Thoracic aorta endothelial cell (primary cell): ENCODE results near the gene MFAP3L. TPM values are rescaled to one million over a fixed set of nuclear protein-coding genes. Genes with fewer than 3 reads are reported as not detected.

ENCODE experiments used
- total RNA-seq: library from RNA; depleted of rRNA; stranded (reverse); fragments of >200 nt; gene quantifications from 2 replicates; pipeline ENCODE4 v1.2.3, GENCODE V29; 2012

The MFAP3L gene
- 0.53 and 0.93 TPM in 2 replicates for total RNA-seq

DNA sequence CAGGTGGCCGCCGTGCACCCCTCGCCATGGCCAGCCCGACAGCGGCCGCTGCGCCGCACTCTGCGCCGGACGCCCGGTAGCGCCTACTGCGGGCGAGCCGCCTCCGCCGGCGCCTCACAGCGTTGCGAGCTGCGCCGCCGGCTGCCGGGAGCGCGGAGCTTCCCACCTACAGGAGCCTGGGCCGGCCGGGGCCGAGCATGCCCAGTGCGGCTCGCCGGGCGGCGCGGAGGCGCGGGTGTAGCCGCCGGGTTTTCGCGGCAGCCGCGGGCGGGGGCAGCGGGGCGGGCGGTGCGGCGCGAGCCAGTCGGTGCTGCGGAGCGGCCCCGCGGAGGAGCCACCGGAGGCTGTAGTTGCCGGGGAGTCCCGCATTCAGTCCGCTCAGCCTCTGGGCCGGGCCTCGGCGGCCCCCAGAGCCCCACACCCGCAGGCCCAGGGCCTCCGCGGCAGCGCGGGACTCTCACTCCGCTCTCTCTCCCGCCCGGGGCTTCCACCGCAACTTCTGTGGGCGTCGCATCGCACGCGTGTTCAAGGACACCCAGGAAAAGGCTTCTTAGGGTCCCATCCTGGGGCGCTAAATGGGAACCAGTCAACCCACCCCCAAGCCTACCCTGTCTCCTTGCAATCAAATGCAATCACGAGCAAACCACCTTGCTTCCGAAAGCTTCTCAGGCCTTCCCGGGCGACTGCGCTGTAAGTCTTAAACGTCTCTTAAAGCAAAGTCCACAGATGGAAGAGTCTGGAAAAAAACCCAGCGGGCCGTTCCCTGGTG, at the start of gene MFAP3L:
Gene MFAP3L, minus strand, starts transcription at position 143 of the 769 bp plus-strand sequence. CDS start 20,518 bp downstream, outside the sequence.

Other genes with a start within 250 kb of the MFAP3L start
- 0.93 and 1.2 TPM in 2 replicates for gene AADAT, start 63.6 kb upstream of the MFAP3L start, total RNA-seq